NOMO-1 (cell line): ENCODE measurements around the gene CATSPERZ.

Experiments used
- DNase-seq, 2 experiments: peaks; one replicate each; lab custom pipeline; 2025; ENCODE audit not compliant: unreplicated experiment in 2 of 2; lab: John Stamatoyannopoulos, UW

Gene CATSPERZ

DNA sequence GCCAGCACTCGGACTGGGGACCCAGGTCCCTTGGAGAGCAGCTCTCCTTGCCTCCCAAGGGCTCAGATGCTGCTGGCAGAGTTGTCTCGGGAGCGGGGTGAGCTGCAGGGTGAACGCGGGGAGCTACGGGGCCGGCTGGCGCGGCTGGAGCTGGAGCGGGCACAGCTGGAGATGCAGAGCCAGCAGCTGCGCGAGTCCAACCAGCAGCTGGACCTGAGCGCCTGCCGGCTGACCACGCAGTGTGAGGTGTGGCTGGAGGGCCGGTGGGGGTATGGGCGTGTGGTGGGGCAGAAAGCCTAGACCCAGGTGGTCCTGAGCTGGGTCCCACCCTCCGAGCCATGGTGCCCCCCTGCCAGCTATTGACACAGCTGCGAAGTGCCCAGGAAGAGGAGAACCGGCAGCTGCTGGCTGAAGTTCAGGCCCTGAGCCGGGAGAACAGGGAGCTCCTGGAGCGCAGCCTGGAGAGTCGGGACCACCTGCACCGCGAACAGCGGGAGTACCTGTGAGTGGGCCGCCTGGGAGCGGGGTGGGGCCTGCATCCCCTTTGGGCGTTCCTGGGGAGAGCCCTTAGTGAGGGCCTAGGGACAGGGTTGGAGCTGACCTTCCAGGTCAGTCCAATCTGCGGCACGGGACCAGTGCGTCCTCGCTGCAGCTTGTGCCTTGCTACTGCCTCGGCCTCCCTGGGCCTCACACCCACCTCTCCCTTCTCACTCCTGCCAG is 53.0 kb downstream of the CATSPERZ start:
- DNase-seq = no peak

- DNase-seq = no peak
These were observed 53.8 kb downstream of the CATSPERZ start for GRCh38 chr11:64353715-64354506.
